Measurements from ENCODE around the gene MCFD2. TPM values are rescaled to one million over a fixed set of nuclear protein-coding genes. Genes with fewer than 3 reads are reported as not detected.

MCFD2 gene
- total RNA-seq, 1 donor from 2014 or later, result 48.8 TPM

DNA sequence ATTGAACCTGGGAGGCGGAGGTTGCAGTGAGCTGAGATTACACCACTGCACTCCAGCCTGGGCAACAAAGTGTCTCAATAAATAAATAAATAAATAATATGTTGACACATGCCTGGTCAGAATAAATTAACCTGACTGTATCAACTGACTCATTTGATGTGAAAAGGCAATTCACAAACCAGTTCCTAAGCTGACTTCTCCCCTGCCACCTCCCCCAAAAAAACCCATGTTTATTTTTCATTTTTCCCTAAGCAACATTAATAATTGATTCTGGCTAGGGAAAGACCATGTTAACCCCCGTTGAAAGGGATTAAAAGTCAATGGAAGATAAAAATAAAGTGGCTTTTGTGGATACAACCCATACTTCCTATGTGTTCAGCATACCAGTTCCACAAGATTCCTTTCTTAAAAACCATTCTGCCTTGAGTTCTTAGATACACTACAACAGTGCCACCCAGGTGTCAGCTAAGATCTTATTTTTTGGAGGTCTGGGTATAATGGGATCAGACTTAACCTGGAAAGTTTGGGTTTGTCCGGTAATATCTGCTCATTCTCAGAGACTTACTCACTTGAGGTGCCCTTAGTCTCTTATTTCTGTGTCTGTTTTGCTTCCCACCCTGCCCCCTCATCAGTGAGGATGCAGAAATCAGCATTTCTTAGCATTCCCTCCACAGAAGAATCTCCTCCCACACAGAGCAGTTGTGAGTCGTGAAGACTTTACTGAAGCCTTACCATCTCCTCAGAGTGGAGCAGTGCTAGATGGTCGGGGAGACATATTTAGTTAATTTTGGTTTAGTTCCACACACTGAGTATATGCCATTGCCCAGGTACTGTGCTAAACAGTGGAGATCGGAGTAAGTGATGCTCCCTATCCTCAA lies 10.1 kb upstream of the MCFD2 start:
- Mint-ChIP-seq H3K27me3 (ENCODE audit: insufficient read depth) (no peaks in the 10 kb centered on the region), H3K4me1 (ENCODE audit: low read depth) (peaks cover 19% of the 10 kb centered on the region), H3K27ac (no peak overlapping the region), H3K36me3 (ENCODE audit: low read depth) (peaks cover 18% of the 10 kb centered on the region), H3K9me3 (peaks cover 15% of the 10 kb centered on the region), H3K4me3 (no peak overlapping the region)
- DNase-seq (ENCODE audit: low spot score), result no peak
- intact Hi-C loops (cut with micrococcal nuclease), result no loop called here

DNA sequence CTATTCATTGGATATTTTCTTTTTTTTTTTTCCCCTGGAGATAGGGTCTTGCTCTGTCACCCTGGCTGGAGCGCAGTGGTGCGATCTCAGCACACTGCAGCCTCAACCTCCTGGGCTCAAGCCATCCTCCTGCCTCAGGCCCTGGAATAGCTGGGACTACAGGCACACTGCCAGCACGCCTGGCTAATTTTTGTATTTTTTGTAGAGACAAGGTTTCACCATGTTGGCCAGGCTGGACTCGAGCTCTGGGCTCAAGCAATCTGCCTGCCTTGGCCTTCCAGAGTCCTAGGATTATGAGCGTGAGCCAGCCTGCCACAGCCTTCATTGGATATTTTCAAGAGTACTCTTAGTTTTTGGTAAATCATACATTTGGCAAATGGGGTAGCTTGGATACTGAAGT lies 9.0 kb upstream of the MCFD2 start:
- Mint-ChIP-seq H3K27me3 (ENCODE audit: insufficient read depth) (no peaks in the 10 kb centered on the region), H3K36me3 (ENCODE audit: low read depth) (peaks cover 15% of the 10 kb centered on the region), H3K27ac (no peak overlapping the region), H3K4me1 (ENCODE audit: low read depth) (peaks cover 19% of the 10 kb centered on the region), H3K4me3 (no peak overlapping the region), H3K9me3 (peaks cover 15% of the 10 kb centered on the region)
- intact Hi-C loops (cut with micrococcal nuclease), result no loop called here
- no peak for DNase-seq (ENCODE audit: low spot score)

DNA sequence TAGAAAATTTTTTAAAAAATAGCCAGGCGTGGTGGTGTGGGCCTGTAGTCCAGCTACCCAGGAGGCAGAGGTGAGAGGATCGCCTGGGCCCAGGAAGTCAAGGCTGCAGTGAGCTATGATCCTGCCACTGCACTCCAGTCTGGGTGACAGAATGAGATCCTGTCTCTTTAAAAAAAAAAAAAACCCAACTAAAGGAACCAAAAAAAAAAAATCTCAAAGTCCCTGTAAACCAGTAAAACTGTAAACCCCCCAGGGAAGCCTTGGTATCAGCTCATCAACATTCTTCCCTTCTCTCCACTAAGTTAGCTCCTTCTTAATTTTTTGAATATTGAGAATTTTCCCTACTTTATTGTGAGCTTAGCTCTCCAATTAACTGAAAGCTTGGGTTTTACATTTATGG lies 8.4 kb upstream of the MCFD2 start:
- Mint-ChIP-seq H3K9me3 (peaks cover 15% of the 10 kb centered on the region), H3K4me1 (ENCODE audit: low read depth) (peaks cover 19% of the 10 kb centered on the region), H3K4me3 (no peak overlapping the region), H3K27me3 (ENCODE audit: insufficient read depth) (no peaks in the 10 kb centered on the region), H3K36me3 (ENCODE audit: low read depth) (peaks cover 14% of the 10 kb centered on the region), H3K27ac (no peak overlapping the region)
- DNase-seq (ENCODE audit: low spot score), result no peak
- intact Hi-C loops (cut with micrococcal nuclease), result no loop called here

DNA sequence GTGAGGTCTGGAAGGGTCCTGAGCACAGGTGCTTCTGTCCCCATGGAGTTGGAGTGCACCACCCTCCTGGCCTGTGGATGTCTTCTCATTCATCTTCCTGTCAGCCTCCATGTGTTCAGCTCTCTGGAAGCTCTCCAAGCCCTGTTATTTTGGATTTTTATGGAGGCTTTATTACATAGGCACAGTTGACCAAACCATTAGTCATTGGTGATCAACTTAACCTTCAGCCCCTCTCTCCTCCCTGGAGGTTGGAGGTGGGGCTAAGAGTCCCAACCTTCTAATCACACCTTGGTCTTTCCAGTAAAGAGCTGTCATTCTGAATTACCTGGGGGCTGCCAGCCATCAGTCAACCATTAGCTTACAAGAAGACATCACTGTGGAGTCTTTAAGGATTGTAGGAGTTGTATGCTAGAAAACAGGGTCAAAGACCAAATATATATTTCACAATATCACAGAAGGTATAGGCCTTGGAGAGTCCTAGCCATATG lies 7.5 kb upstream of the MCFD2 start:
- peaks cover 14% of the 10 kb centered on the region for H3K36me3 Mint-ChIP-seq (ENCODE audit: low read depth)
- H3K9me3 Mint-ChIP-seq, result peaks cover 15% of the 10 kb centered on the region
- no peaks in the 10 kb centered on the region for H3K27me3 Mint-ChIP-seq (ENCODE audit: insufficient read depth)
- no peak for DNase-seq (ENCODE audit: low spot score)
- H3K4me3 Mint-ChIP-seq, result no peak overlapping the region
- peaks cover 27% of the 10 kb centered on the region for H3K4me1 Mint-ChIP-seq (ENCODE audit: low read depth)
- intact Hi-C loops (cut with micrococcal nuclease), result no loop called here
- H3K27ac Mint-ChIP-seq, result no peak overlapping the region

DNA sequence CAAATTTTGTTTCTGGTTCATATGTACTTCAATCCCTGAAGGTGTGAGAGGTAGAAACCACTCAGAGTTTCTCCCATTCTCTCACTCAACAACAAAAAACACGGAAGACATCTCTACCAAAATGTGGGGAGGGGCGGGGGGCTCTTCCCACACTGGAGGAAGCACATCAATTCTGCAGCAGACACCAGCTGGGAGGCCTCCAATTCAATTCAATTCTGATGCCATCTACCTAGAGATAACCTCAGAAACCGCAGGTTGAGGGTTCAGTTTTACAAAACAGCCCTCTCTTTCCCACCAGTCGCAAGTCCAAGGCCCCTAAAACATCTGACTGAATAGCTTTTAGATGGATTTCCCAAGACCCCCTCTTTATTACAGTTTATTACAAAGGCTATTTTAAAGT lies 7.0 kb upstream of the MCFD2 start:
- H3K27me3 Mint-ChIP-seq (ENCODE audit: insufficient read depth), result no peaks in the 10 kb centered on the region
- intact Hi-C loops (cut with micrococcal nuclease), result no loop called here
- no peak for DNase-seq (ENCODE audit: low spot score)
- peaks cover 15% of the 10 kb centered on the region for H3K9me3 Mint-ChIP-seq
- H3K27ac Mint-ChIP-seq, result no peak overlapping the region
- no peak overlapping the region for H3K4me3 Mint-ChIP-seq
- H3K36me3 Mint-ChIP-seq (ENCODE audit: low read depth), result peaks cover 14% of the 10 kb centered on the region
- H3K4me1 Mint-ChIP-seq (ENCODE audit: low read depth), result peaks cover 31% of the 10 kb centered on the region

DNA sequence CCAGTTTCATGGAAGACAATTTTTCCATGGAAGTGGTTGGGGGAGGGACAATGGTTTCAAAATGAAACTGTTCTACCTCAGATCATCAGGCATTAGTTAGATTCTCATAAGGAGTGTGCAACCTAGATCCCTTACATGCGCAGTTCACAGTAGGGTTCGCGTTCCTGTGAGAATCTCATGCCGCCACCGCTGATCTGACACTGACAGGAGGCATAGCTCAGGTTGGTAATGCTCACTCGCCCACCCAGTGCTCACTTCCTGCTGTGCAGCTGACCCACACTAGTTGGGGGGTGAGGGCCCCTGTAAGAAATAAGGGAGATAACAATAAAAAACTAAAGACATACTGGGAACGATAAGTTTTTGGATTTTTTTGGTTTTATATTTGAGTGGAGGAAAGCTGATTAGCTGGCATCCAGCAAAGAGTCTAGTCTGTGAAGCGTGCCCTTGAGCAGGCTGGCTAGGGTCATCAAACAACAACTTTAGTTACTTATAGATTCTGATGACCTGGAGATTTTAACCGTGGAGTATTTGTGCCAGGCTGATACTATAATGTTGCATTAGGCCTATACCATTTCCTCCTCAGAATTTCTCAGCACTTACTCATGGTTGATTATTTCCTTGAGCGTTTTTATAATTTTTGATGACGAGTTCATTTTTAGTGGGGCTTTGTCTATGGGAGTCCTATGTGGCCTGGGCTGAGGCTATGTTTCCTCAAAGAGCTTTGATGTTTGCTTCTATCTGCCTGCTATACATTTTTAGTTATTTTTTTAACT lies 6.3 kb upstream of the MCFD2 start:
- Mint-ChIP-seq H3K36me3 (ENCODE audit: low read depth) (peaks cover 12% of the 10 kb centered on the region), H3K9me3 (peaks cover 11% of the 10 kb centered on the region), H3K4me3 (no peak overlapping the region), H3K4me1 (ENCODE audit: low read depth) (peaks cover 38% of the 10 kb centered on the region), H3K27me3 (ENCODE audit: insufficient read depth) (no peaks in the 10 kb centered on the region), H3K27ac (no peak overlapping the region)
- no peak for DNase-seq (ENCODE audit: low spot score)
- intact Hi-C loops (cut with micrococcal nuclease), result no loop called here

DNA sequence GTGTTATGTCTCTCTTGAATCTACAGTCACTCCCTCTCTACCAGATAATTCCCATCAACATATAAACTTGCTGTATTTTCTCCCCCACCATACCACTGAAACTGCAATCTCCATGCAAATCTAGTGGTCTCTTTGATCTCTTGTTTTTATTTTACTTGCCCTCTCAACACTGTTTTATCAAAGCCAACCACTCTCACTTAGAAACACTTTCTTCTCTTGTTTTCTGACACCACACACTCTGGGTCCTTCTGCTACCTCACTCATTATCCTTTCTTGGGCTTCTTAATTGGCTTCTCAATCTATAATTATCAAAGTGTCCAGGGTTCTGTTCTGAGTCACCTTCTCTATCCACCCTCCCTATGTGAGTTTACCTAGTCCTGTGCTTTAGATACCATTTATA lies 2.0 kb upstream of the MCFD2 start:
- Mint-ChIP-seq H3K27me3 (ENCODE audit: insufficient read depth) (no peaks in the 10 kb centered on the region), H3K36me3 (ENCODE audit: low read depth) (peaks cover 7% of the 10 kb centered on the region), H3K9me3 (no peaks in the 10 kb centered on the region), H3K27ac (peak overlapping the region; percentile 15), H3K4me1 (ENCODE audit: low read depth) (peaks cover 55% of the 10 kb centered on the region), H3K4me3 (peak overlapping the region; percentile 96)
- DNase-seq (ENCODE audit: low spot score), result no peak
- intact Hi-C loops (cut with micrococcal nuclease), result loop anchor here (2.0 to 5.0 kb wide), 3 partner anchors 355 to 865 kb away; partner anchors contain the start of genes MSH2 and MSH6

DNA sequence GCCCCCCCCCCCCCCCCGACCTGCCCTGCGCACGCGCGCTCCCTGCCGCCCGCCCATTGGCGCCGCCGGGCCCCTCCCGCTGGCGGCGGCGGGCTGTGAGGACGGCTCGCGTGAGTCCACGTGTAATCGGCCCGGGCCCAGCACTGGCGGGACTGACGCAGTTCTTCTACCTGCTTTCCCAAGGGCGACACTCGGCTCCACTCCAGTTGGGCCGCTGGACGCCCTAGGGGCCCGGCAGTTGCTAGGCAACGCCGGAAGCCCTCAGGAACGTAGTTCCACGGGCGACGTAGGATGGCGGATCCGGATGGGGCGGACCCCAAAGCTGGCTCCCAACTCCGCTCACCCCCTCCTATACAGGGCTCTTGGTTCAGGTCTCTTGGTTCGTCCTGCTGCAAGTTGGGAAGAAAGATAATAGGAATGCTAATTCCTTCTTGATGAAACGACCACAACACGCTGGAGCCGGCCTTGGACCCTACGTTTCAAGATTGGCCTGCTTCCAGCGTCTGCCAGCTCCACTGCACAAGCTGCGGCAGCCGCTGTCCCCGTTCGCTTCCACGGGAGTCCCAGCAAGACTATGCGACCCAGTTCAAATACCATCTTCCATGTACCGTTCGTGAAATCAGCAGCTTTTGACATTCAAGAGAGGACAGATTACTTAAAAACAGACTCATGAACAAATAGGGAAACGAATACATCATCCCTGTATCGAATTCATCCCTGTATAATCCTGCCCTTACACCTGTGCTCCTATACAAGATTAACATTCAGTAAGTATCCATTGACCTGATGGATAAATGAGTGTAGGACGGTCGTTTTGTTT lies 415 bp upstream of the MCFD2 start:
- DNase-seq (ENCODE audit: low spot score), result peak; percentile 76
- intact Hi-C loops (cut with micrococcal nuclease), result loop anchor here (1.0 to 5.0 kb wide), 5 partner anchors 28 to 867 kb away; partner anchors contain the start of genes MSH2 and MSH6
- peak overlapping the region; percentile 96 for H3K4me3 Mint-ChIP-seq
- no peaks in the 10 kb centered on the region for H3K9me3 Mint-ChIP-seq
- H3K36me3 Mint-ChIP-seq (ENCODE audit: low read depth), result peaks cover 12% of the 10 kb centered on the region
- peak overlapping the region; percentile 88 for H3K27ac Mint-ChIP-seq
- H3K27me3 Mint-ChIP-seq (ENCODE audit: insufficient read depth), result no peaks in the 10 kb centered on the region
- H3K4me1 Mint-ChIP-seq (ENCODE audit: low read depth), result peaks cover 43% of the 10 kb centered on the region

DNA sequence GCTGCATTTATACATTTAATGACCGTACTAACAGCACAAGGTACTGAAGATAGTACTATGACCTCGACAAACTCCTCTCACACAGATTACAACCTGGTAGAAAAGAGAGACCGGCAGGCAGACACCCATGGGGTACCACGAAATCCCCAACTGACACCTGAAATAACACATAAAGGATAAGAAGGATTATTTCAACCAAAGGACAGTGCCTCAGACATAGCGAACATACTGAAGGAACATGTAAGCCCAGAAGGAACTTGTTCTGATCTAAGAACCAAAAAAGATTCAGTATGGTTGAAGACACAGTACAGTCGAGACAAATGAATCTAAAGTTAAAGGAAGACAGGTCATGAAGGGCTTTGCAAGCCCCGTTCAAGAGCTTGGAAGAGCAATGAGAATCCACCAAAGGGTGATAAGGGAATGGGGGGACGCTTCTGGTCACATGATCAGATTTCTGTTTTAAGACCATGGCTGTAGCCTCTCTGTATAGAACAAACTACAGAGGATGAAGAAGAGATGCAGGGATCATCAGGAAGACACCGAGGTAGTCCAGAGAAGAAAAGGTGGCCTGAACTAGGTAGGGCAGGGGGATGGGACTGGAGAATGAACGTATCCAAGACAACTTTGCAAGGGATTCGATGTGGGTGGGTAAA lies 902 bp downstream of the MCFD2 start:
- H3K4me1 Mint-ChIP-seq (ENCODE audit: low read depth), result peaks cover 48% of the 10 kb centered on the region

DNA sequence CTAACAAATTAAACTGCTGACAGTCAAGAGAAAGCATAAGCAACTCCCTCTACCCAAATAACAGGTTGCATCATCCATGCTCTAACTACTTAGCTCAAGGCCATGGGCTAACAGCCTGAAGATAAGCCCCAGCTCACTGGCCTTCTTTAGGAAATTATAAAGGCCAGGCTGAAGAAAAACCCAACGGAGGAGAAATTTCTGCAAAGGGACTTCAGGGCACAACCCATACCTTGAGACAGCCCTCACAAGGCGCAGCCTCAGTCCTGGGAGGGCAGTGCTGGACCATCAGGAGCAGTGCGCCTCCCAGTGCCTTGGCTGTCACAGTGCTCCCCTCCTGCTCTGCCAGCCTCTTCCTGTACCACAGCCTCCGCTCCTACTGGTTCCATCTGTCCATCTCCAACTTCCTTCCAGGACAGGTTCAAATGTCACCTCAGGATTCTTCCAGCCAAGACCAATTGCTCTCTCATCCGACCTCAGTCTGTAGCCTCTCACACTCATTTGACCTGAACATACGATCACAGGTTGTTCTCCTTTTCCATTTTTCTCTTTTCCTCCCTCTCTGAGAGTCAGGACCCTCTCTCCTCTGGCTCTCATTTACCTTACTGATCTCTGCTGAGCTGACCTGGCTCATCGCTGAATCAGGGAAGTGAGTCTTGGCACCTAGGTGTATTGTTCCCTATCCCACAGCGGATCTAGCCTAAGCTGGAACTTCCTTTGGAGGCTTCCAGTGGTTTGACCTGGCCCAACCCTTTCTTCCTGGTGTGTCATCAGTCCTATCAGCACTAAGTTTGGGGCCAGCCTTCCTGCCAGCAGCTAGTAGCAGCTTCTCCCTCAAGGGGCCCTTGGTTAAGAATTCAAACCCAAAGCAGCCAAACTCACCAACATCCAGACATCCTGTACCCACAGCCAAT lies 1.9 kb downstream of the MCFD2 start:
- no peak overlapping the region for H3K27ac Mint-ChIP-seq
- no peak for DNase-seq (ENCODE audit: low spot score)

More for the DNA sequence above, 902 bp downstream of the MCFD2 start:
- Mint-ChIP-seq H3K4me3 (peak overlapping the region; percentile 96), H3K9me3 (no peaks in the 10 kb centered on the region), H3K27me3 (ENCODE audit: insufficient read depth) (no peaks in the 10 kb centered on the region), H3K36me3 (ENCODE audit: low read depth) (peaks cover 14% of the 10 kb centered on the region), H3K27ac (peak overlapping the region; percentile 80)
- no peak for DNase-seq (ENCODE audit: low spot score)
- intact Hi-C loops (cut with micrococcal nuclease), result loop anchor here (5.0 kb wide), 1 partner anchor 358 kb away; no protein-coding TSS in a partner anchor

DNA sequence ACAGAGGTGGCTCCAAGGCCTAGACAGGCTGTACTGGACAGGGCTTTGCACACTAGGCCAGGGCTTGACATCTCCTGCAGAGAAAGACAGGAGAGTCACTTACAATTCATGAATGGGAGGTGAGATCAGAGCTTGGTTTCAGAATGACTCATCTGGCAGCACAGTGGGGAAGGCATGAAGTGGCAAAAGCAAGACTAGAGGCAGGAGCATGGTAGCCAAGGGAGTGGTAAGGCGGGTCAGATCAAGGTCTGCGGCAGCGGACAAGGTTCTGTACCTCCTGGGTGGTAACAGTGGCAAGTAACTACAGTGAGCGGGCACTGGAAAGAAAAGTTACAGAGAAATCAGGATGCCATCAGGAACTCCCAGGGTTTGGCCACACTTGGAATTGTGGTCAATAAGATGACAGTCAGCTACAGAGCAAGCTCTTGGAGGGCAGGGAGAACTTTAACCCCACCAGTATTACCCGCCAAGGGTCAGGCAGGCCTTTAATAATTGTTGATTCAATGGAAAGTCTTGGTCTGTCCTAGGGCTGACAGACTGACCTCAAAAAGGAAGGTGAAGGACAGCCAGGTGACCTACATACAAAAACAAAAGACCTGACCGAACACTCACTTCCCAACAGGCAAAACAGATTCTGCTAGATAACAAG lies 5.7 kb downstream of the MCFD2 start:
- peak; percentile 48 for DNase-seq (ENCODE audit: low spot score)
- Mint-ChIP-seq H3K4me3 (peak overlapping the region; percentile 4), H3K4me1 (ENCODE audit: low read depth) (peaks cover 44% of the 10 kb centered on the region), H3K27me3 (ENCODE audit: insufficient read depth) (no peaks in the 10 kb centered on the region), H3K36me3 (ENCODE audit: low read depth) (peaks cover 47% of the 10 kb centered on the region), H3K9me3 (no peaks in the 10 kb centered on the region), H3K27ac (peak overlapping the region; percentile 65)
- intact Hi-C loops (cut with micrococcal nuclease), result no loop called here

More for the DNA sequence above, 1.9 kb downstream of the MCFD2 start:
- Mint-ChIP-seq H3K27me3 (ENCODE audit: insufficient read depth) (no peaks in the 10 kb centered on the region), H3K4me3 (peak overlapping the region; percentile 96), H3K9me3 (no peaks in the 10 kb centered on the region), H3K4me1 (ENCODE audit: low read depth) (peaks cover 57% of the 10 kb centered on the region), H3K36me3 (ENCODE audit: low read depth) (peaks cover 22% of the 10 kb centered on the region)
- intact Hi-C loops (cut with micrococcal nuclease), result no loop called here

Data from activated T-helper 1 cell treated with anti-CD3 and anti-CD28 coated beads, Interleukin-12 subunit alpha, Interleukin-12 subunit beta, Interleukin-2, Interleukin-4 antibody, amounts not matched to agents 30 ng/mL and 10 ng/mL and 1 ng/mL, durations not matched to agents 14 hours and 24 hours and 36 hours (primary cell).